BLaER1 treated with 17β-estradiol and CSF1 and Interleukin-3, amounts not matched to agents 10 nM and 100 nM (cell line): ENCODE measurements around the gene EPB41L5.
"Not testable (repeated sequence)": the region's sequence is repeated elsewhere in the genome, so short reads cannot be mapped to it uniquely, and the experiment has no call there.

Experiments used
- H3K27ac ChIP-seq, 11 experiments: shearing (Covaris generic); formaldehyde crosslinking; 2 replicates each; pipeline ENCODE4 v1.8.1; 2022
- H3K27me3 ChIP-seq, 11 experiments: shearing (Covaris generic); formaldehyde crosslinking; 2 replicates each; pipeline ENCODE4 v1.8.1; 2022
- H3K36me3 ChIP-seq, 11 experiments: shearing (Covaris generic); formaldehyde crosslinking; 2 replicates each; pipeline ENCODE4 v1.8.1; 2022
- H3K4me1 ChIP-seq, 10 experiments: shearing (Covaris generic); formaldehyde crosslinking; 2 replicates each; pipeline ENCODE4 v1.8.1; 2022
- H3K4me2 ChIP-seq, 11 experiments: shearing (Covaris generic); formaldehyde crosslinking; 2 replicates each; pipeline ENCODE4 v1.8.1; 2022
- H3K4me3 ChIP-seq, 10 experiments: shearing (Covaris generic); formaldehyde crosslinking; 2 replicates each; pipeline ENCODE4 v1.8.1; 2022
- H3K9ac ChIP-seq, 11 experiments: shearing (Covaris generic); formaldehyde crosslinking; 2 replicates each; pipeline ENCODE4 v1.8.1; 2022
- H3K9me3 ChIP-seq, 11 experiments: shearing (Covaris generic); formaldehyde crosslinking; replicated peaks in 1 of 11; 2 replicates each; pipeline ENCODE4 v1.8.1; 2022
- H4K20me1 ChIP-seq, 11 experiments: shearing (Covaris generic); formaldehyde crosslinking; 2 replicates each; pipeline ENCODE4 v1.8.1; 2022
- Cebpa-rat ChIP-seq, 11 experiments: shearing (Covaris generic); IDR thresholded peaks; 2 replicates each; pipeline ENCODE4 v1.8.1; 2022

The EPB41L5 gene

GRCh38 chr2:120037995-120038541, 25.2 kb downstream of the EPB41L5 start:
- TF ChIP-seq Cebpa-rat (IDR thresholded peaks at IDR 0.05) = no peak
- Histone ChIP-seq H3K9me3 (peaks cover 0 to 4% (median 0%) of the 10 kb centered on the region in 11 experiments; a peak in 1 of 22 replicates), H3K9ac (no peak overlapping the region)

GRCh38 chr2:120042359-120042758, 29.5 kb downstream of the EPB41L5 start:
- H3K4me3 ChIP-seq = no peak overlapping the region
- peaks cover 0 to 47% (median 37%) of the 10 kb centered on the region in 11 experiments; a peak in 20 of 22 replicates for H3K36me3 ChIP-seq
- H3K9ac ChIP-seq = no peak overlapping the region
- peaks cover 13 to 27% (median 20%) of the 10 kb centered on the region in 11 experiments for H3K9me3 ChIP-seq
- TF ChIP-seq Cebpa-rat (IDR thresholded peaks at IDR 0.05) = no peak
- no peaks in the 10 kb centered on the region for H4K20me1 ChIP-seq
- H3K4me2 ChIP-seq = no peak overlapping the region
- no peak overlapping the region for H3K27ac ChIP-seq
- no peaks in the 10 kb centered on the region for H3K27me3 ChIP-seq
- H3K4me1 ChIP-seq = peaks cover 0 to 9% (median 0%) of the 10 kb centered on the region in 10 experiments; a peak in 2 of 20 replicates

More at GRCh38 chr2:120037995-120038541, 25.2 kb downstream of the EPB41L5 start:
- H3K4me1 ChIP-seq = no peaks in the 10 kb centered on the region
- H3K4me3 ChIP-seq = no peak overlapping the region
- H3K27me3 ChIP-seq = no peaks in the 10 kb centered on the region
- H3K27ac ChIP-seq = no peak overlapping the region
- H3K4me2 ChIP-seq = no peak overlapping the region
- H4K20me1 ChIP-seq = peaks cover 0 to 9% (median 0%) of the 10 kb centered on the region in 11 experiments; a peak in 2 of 22 replicates
- peaks cover 0 to 16% (median 10%) of the 10 kb centered on the region in 11 experiments; a peak in 15 of 22 replicates for H3K36me3 ChIP-seq

DNA sequence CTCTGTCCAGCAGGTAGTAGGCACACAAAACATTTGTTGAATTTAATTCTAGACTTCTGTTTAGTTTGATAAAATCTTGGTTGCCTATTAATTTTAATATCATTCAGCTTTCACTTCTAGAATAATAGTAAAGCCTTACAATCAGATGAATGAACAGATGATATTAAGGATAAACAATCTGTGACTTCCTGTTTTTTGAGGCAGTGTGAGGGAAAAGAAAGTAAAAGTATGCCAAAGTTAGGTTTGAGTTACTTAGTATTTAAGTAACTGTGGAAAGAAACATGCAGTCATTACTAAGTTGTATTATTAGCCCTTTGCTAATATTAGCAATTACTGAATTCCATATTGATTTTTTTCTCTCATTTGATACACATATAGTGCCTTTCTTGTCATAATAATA, 31.5 kb downstream of the EPB41L5 start:
- Histone ChIP-seq H3K9ac (no peak overlapping the region), H3K9me3 (peaks cover 13 to 45% (median 32%) of the 10 kb centered on the region in 11 experiments), H3K36me3 (peaks cover 0 to 47% (median 37%) of the 10 kb centered on the region in 11 experiments; a peak in 20 of 22 replicates), H3K4me3 (no peak overlapping the region), H3K27ac (no peak overlapping the region), H3K4me2 (no peak overlapping the region), H3K4me1 (peaks cover 0 to 9% (median 0%) of the 10 kb centered on the region in 10 experiments; a peak in 2 of 20 replicates), H3K27me3 (no peaks in the 10 kb centered on the region), H4K20me1 (no peaks in the 10 kb centered on the region)
- TF ChIP-seq Cebpa-rat (IDR thresholded peaks at IDR 0.05) = no peak

- H3K27ac ChIP-seq, H3K4me2 ChIP-seq: not testable (repeated sequence)
Measured at GRCh38 chr2:120045775-120046174, 32.9 kb downstream of the EPB41L5 start.

DNA sequence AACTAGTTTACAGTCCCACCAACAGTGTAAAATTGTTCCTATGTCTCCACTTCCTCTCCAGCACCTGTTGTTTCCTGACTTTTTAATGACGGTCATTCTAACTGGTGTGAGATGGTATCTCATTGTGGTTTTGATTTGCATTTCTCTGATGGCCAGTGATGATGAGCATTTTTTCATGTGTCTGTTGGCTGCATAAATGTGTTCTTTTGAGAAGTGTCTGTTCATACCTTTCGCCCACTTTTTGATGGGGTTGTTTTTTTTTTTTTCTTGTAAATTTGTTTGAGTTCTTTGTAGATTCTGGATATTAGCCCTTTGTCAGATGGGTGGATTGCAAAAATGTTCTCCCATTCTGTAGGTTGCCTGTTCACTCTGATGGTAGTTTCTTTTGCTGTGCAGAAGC, 33.4 kb downstream of the EPB41L5 start:
- H3K4me1 ChIP-seq, H3K9ac ChIP-seq: not testable (repeated sequence)
- H3K36me3 ChIP-seq = peaks cover 5 to 53% (median 43%) of the 10 kb centered on the region in 11 experiments

More at GRCh38 chr2:120045775-120046174, 32.9 kb downstream of the EPB41L5 start:
- not testable (repeated sequence) for H3K9ac ChIP-seq, H3K4me1 ChIP-seq, H3K4me3 ChIP-seq, H4K20me1 ChIP-seq, H3K27me3 ChIP-seq
- Histone ChIP-seq H3K9me3 (peaks cover 21 to 56% (median 40%) of the 10 kb centered on the region in 11 experiments), H3K36me3 (peaks cover under 1 to 48% (median 38%) of the 10 kb centered on the region in 11 experiments)

GRCh38 chr2:120052597-120052996, 39.7 kb downstream of the EPB41L5 start:
- TF ChIP-seq Cebpa-rat (IDR thresholded peaks at IDR 0.05) = no peak
- Histone ChIP-seq H3K4me3 (no peak overlapping the region), H4K20me1 (no peaks in the 10 kb centered on the region), H3K9me3 (peaks cover 46 to 89% (median 70%) of the 10 kb centered on the region in 11 experiments), H3K27me3 (no peaks in the 10 kb centered on the region), H3K9ac (no peak overlapping the region), H3K27ac (no peak overlapping the region), H3K4me2 (no peak overlapping the region), H3K4me1 (peaks cover 0 to 4% (median 0%) of the 10 kb centered on the region in 10 experiments; a peak in 2 of 20 replicates), H3K36me3 (peaks cover 13 to 66% (median 29%) of the 10 kb centered on the region in 11 experiments; a peak in 18 of 22 replicates)

More for the DNA sequence above, 33.4 kb downstream of the EPB41L5 start:
- not testable (repeated sequence) for H3K4me3 ChIP-seq, H3K27ac ChIP-seq, H3K4me2 ChIP-seq, H3K27me3 ChIP-seq, H4K20me1 ChIP-seq
- H3K9me3 ChIP-seq = peaks cover 26 to 61% (median 45%) of the 10 kb centered on the region in 11 experiments

DNA sequence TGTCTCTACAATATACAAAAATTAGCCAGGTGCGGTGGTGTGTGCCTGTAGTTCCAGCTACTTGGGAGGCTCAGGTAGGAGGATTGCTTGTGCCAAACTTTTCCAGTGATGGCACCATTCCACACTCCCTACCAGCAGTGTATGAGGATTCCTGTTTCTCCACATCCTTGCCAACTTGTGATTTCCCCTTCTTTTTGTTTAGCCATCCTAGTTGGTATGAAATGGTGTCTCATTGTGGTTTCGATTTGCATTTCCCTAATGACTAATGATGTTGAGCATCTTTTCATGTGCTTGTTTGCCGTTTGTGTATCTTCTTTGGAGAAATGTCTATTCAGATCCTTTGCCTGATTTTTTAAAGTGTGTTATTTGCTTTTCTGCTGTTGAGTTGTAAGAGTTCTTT, 41.0 kb downstream of the EPB41L5 start:
- Histone ChIP-seq H3K4me2 (no peak overlapping the region), H3K27ac (no peak overlapping the region), H3K4me3 (no peak overlapping the region), H3K27me3 (no peaks in the 10 kb centered on the region), H3K36me3 (peaks cover 13 to 66% (median 29%) of the 10 kb centered on the region in 11 experiments; a peak in 18 of 22 replicates), H3K9ac (no peak overlapping the region), H4K20me1 (no peaks in the 10 kb centered on the region), H3K9me3 (peaks cover 46 to 77% (median 62%) of the 10 kb centered on the region in 11 experiments), H3K4me1 (peaks cover 0 to 4% (median 0%) of the 10 kb centered on the region in 10 experiments; a peak in 2 of 20 replicates)
- no peak for TF ChIP-seq Cebpa-rat (IDR thresholded peaks at IDR 0.05)

GRCh38 chr2:120059483-120059882, 46.6 kb downstream of the EPB41L5 start:
- H3K9ac ChIP-seq = no peak overlapping the region
- H3K27ac ChIP-seq = no peak overlapping the region
- H3K4me1 ChIP-seq = peaks cover 0 to 6% (median 2%) of the 10 kb centered on the region in 10 experiments; a peak in 7 of 20 replicates
- H3K27me3 ChIP-seq = no peaks in the 10 kb centered on the region
- no peak overlapping the region for H3K4me3 ChIP-seq
- no peak for TF ChIP-seq Cebpa-rat (IDR thresholded peaks at IDR 0.05)
- H4K20me1 ChIP-seq = no peaks in the 10 kb centered on the region
- H3K4me2 ChIP-seq = peak overlapping the region in 6 of 11 experiments; percentile 2 to 33 (median 18); a peak in 5 of 22 replicates
- H3K36me3 ChIP-seq = peaks cover 0 to 27% (median 13%) of the 10 kb centered on the region in 11 experiments; a peak in 11 of 22 replicates
- H3K9me3 ChIP-seq = peaks cover 13 to 26% (median 23%) of the 10 kb centered on the region in 11 experiments; a peak in 21 of 22 replicates

GRCh38 chr2:120060088-120060623, 47.3 kb downstream of the EPB41L5 start:
- no peak for TF ChIP-seq Cebpa-rat (IDR thresholded peaks at IDR 0.05)
- no peak overlapping the region for H3K4me3 ChIP-seq
- H3K27ac ChIP-seq = no peak overlapping the region
- H3K4me2 ChIP-seq = 0 out of 22 replicates have a peak overlapping the region, but pooled peaks of 1 of the 11 experiments have one; percentile 2
- H4K20me1 ChIP-seq = no peaks in the 10 kb centered on the region
- peaks cover 0 to 20% (median 10%) of the 10 kb centered on the region in 11 experiments; a peak in 10 of 22 replicates for H3K36me3 ChIP-seq
- no peaks in the 10 kb centered on the region for H3K27me3 ChIP-seq
- H3K9me3 ChIP-seq = peaks cover 12 to 20% (median 18%) of the 10 kb centered on the region in 11 experiments; a peak in 21 of 22 replicates
- peaks cover 0 to 6% (median 2%) of the 10 kb centered on the region in 10 experiments; a peak in 7 of 20 replicates for H3K4me1 ChIP-seq
- H3K9ac ChIP-seq = no peak overlapping the region
